ENCODE data around the gene P2RX2.
A peak's percentile ranks its signal among the peaks of the same experiment; 100 is the strongest.

Gene P2RX2

GRCh38 chr12:132603240-132604150 lies 15.1 kb upstream of the P2RX2 start:
- no peak for DNase-seq

DNA sequence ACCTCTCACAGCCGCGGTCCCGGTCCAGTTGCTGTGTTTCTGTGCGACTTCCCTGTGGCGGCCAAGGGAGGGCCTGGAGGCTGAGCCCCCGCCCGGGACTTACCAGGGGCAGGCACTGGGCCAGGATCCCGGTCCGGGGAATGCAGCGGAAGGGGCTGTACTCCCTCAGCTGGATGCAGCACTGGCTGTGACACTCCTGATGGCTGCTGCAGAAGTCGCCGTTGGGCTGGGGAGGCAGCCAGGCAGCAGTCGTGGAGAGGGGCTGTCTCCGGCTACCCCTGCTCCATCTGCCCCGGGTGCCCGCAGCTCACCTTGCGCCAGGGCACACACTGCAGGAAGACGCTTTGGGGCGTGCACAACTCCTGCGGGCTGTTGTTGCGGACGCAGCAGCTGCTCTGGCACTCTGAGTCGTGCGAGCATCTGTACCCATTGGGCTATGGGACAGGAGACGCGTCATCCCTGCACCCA lies 14.4 kb upstream of the P2RX2 start:
- DNase-seq, result no peak

DNA sequence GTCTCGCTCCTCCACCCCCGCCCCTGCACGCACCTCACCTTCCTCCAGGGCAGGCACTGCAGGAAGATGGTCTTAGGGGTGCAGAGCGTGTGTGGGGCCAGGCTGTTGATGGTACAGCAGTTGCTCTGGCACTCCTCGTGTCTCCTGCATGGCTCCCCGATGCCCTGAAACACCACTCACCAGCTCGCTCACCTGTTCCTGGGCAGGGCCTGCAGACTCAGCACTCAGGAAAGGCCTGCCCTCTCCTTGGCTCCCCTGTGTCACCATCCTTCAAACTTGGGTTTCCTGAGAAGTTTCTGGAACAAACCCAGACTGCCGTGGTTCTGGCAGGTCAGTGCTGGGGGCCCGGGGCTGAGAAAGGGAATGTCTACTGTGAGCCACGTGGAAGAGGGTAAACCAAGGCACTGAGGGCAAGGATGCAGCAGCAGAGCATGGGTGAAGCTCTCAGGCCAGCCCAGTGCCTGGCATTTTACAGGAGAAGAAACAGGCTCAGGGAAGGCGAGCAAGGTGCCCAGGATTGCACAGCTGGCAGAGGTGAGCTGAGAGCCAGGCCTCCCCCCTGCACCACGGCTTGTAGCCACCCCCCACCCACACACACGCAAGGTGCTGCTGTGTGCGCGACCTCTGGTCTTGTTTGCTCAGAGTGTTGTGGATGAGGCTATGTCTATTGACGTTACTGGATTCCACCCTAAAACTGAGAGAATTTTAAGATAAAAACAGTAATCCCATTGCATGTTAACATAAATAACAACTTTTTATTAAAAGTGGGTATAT lies 13.7 kb upstream of the P2RX2 start:
- DNase-seq, result no peak

GRCh38 chr12:132605892-132606291 lies 12.7 kb upstream of the P2RX2 start:
- DNase-seq, result no peak

GRCh38 chr12:132606466-132606865 lies 12.1 kb upstream of the P2RX2 start:
- DNase-seq, result no peak

- no peak for DNase-seq
Observed at GRCh38 chr12:132606927-132607326, 11.6 kb upstream of the P2RX2 start.

DNA sequence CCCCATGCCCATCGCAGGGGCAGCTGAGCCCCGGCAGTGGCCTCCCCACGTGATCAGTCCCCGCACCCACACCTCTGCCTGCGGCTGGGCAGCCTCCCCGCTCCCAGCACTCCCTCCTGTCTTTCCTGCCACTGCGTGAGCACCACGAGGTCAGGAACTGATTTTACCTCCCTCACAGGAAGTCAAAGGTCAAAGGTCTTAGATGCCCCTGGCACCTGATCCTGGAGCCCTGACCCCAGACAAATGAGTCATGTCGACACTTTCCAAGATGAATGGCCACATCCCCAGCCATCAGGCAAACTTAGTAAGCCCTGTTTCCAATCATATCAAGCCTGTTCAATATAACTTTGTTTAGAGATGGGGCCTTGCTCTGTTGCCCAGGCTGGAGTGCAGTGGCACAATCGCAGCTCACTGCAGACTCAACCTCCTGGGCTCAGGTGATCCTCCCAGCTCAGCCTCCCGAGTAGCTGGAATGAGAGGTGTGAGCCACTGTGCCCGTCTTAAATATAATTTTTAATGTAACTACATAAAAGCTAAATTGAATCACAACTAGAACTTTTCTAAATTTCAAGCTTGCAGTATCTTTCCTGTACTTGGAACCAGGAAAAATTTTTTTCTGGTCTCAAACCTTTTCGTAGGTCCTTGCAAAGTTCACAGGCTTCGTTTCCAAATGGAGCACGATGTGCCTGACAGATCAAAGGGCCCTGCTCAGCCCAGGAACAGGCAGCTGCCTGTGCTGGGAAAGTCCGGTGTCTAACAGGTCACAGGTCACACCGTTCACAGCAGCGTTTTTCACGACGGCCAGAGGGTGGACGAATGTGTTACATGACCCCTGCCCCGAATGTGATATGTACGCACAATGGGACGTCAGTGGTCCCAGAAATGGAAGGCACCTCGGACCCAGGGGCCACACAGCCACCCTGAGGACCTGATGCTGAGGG lies 10.1 kb upstream of the P2RX2 start:
- DNase-seq, result no peak

DNA sequence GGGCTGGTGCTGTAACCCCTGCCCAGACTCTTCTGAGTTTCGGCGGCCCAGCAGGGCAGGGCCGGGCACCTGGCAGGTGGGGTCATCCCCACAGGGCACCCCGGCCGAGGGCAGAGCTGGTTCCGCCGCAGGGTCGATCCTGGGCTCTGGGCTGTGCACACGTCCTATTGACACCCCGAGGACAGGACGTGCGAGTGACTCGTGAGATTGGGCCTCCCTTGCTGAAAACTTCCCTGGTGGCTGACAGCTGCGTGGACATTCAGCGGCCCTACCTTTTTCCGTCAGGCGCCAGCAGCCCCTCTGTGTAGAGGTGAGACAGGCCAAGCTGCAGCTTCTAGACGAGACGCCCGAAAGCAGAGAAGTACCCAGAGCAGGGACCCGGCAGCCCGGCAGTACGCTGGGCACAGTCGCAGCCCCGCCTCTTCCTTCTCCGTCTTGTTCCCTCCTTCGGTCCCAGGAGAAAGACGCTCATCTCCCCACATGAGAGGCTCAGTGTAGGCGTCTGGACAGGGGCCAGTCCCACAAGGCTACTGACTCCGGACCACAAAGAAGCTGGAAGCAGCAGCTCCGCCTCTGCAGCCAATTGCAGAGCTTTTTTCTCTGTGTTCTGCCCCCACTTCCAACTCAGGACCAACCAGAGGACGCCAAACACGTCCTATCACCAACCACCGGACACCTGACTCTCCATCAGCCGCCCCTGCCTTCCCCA lies 8.4 kb upstream of the P2RX2 start, which contains the start of gene LRCOL1:
Gene LRCOL1 (minus strand): TSS at position 532 of the 709 bp plus-strand sequence. CDS start 4,331 bp downstream, outside the sequence.
- peak; percentile 45 for DNase-seq

DNA sequence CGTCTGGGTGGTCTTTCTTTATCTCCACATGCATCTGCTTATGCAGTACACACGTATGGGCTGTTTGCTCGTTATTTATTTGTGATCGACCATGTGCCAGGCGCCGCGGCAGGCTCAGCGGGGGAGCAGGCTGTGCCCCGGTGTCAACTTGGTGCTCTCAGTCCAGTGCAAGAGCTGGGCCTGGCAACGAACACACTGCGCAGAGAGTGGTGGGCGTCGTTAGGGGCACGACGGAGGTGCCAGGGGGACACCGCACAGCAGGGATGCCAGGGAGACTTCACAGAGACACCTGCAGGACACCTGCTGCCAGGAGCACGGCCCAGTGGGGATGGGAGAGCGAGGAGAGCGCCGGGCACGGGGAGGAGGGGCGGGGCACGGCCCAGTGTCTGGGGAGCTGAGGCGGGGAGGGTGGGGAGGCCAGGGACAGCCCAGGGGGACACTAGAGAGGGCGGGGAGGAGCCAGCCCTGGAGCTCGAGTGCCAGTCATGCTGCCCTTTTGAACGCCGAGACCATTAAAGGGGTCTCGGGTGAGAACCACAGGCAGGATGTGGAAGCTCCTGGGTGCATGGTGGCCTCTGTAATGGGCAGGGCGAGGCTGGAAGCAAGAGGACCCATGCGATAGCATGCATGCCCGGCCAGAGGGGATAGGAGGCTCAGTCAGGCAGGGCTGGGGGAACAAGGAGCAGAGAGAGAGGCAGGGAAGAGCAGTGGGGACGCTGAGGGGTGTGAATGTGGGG lies 7.5 kb upstream of the P2RX2 start:
- DNase-seq, result no peak

DNA sequence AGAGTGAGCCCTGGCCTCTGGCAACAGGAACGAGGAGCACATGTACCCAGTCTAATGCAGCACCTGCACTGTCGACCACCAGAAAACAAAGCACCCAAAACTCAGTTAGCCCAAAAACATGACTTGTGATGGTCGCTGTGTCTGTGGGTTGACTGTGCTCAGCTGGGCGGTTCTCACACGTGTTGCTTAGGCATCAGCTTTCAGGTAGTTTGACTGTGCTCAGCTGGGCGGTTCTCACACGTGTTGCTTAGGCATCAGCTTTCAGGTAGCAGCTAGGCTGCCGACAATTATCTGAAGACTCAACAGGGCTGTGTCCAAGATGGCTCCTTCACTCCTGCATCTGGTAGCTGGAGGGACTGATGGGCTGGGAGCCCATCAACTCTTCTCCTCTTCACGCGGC lies 7.0 kb upstream of the P2RX2 start:
- DNase-seq, result no peak

DNA sequence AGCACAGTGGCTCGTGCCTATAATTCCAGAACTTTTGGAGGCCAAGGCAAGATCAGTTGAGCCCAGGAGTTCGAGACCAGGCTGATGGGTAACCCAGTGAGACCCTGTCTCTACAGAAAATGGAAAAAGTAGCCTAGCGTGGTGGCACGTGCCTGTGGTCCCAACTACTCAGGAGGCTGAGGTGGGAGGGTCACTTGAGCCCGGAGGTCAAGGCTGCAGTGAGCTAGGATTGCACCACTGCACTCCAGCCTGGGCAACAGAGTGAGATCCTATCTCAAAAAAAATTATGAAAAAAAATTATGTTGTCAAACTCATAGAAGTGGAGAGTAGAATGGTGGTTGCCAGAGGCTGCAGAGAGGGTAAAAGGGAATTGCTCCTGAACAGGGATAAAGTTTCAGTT lies 4.5 kb upstream of the P2RX2 start:
- DNase-seq, result peak; percentile 79

GRCh38 chr12:132614861-132615578 lies 3.6 kb upstream of the P2RX2 start:
- DNase-seq, result peak; percentile 87

DNA sequence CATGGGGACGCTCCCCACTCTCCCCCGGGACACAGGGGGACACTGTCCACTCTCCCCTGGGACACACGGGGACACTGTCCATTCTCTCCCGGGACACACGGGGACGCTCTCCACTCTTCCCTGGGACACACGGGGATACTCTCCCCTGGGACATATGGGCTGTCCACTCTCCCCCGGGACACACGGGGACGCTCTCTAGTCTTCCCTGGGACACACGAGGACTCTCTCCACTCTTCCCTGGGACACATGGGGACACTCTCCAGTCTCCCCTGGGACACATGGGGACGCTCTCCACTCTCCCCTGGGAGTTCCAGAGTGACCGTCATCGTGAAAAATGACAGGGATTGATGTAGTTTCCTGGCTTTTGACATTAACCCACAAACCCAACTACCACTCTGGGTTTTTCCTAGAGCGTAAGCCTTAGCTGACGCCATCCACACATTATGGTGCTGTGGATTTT lies 3.0 kb upstream of the P2RX2 start:
- DNase-seq, result no peak

DNA sequence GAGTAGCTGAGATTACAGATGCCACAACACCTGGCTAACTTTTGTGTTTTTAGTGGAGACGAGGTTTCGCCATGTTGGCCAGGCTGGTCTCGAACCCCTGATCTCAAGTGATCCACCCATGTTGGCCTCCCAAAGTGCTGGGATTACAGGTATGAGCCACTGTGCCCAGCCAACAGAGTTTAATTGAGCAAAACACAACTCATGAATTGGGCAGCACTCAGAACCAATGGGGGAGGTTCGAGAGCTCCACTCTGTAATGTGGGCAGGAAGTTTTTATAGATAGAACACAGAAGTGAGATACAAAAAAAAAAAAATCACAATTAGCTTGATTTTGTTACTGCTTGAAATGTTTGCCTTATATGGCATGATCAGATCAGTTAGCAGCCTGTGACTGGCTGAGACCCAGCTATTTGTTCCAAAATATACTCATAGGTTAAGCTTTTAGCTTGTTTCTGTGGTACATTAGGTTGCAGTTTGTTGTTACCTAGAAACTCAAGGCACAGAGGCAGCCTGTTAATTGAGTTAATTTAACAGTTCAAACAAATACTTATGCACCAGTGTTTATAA lies 1.4 kb upstream of the P2RX2 start:
- DNase-seq, result no peak

- peak; percentile 25 for DNase-seq
Observed at GRCh38 chr12:132617822-132618682, 524 bp upstream of the P2RX2 start.

DNA sequence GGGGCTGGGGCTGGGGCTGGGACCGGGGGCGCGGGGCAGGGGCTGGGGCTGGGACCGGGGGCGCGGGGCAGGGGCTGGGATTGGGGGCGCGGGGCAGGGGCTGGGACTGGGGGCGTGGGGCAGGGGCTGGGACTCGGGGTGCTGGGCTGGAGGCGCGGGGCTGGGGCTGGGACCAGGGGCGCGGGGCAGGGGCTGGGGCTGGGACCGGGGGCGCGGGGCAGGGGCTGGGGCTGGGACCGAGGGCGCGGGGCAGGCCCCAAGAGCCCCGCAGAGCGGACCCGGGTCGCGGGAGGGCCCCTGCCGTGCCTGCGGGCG lies 452 bp downstream of the P2RX2 start:
- DNase-seq, result no peak

GRCh38 chr12:132619386-132620112 lies 973 bp downstream of the P2RX2 start:
- no peak for DNase-seq

DNA sequence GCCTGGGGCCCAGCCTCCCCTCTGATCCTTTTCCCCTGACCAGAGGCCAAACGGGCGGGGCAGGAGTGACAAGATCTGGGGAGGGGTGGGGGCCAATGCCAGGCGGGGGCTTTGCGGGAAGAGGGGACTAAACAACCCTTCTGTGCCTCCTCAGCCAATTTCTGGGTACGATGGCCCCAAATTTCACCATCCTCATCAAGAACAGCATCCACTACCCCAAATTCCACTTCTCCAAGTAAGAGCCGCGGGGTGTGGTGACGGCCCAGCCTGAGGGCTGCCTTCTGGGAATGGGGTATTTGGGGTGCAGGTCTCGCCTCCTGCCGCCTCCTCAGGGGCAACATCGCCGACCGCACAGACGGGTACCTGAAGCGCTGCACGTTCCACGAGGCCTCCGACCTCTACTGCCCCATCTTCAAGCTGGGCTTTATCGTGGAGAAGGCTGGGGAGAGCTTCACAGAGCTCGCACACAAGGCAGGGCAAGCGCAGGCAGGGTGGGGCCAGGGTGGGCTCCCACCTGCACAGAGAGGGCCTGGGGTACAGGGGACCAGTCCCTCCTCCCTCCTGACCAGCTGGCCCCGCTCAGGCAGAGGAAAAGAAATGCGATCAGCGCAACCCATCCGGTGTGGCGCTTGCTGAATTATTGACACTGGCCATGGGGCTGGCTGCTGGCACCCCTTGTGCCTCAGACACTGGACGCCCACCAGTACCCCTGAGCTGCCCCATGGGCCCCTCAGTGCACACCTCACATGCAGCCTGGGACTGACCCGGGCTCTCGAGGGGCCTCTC lies 1.7 kb downstream of the P2RX2 start:
- DNase-seq, result no peak
